Tibial nerve (tissue), 4 donors: Measurements from ENCODE around the gene CYP26B1. TPM values are rescaled to one million over a fixed set of nuclear protein-coding genes. Genes with fewer than 3 reads are reported as not detected.

Experiments
- DNase-seq, 2 donors: peaks; one replicate each; pipeline ENCODE4 v3.0.0-alpha.2; 2019; ENCODE audit warnings: low spot score in 2 of 2
- H3K27ac ChIP-seq, 4 donors: fragments of 200-600 bp; sonication (generic) in 3 of 4; one replicate each; pipeline ENCODE4 v1.5.1; 2017 to 2019; ENCODE audit warnings: mild to moderate bottlenecking in 1 of 4
- H3K27me3 ChIP-seq, 2 donors: fragments of 200-600 bp; sonication (generic) in 1 of 2; one replicate each; pipeline versions ENCODE4 v1.5.1 to v1.6.0; 2017 to 2019
- H3K36me3 ChIP-seq, 3 donors: fragments of 200-600 bp; sonication (generic); one replicate each; pipeline ENCODE4 v1.5.1; 2018 to 2019
- H3K4me1 ChIP-seq, 4 donors: fragments of 200-600 bp; sonication (generic) in 3 of 4; one replicate each; pipeline ENCODE4 v1.5.1; 2017 to 2019
- H3K4me3 ChIP-seq, 4 donors: fragments of 200-600 bp; sonication (generic) in 3 of 4; one replicate each; pipeline ENCODE4 v1.5.1; 2017 to 2019; ENCODE audit warnings: mild to moderate bottlenecking in 1 of 4, moderate library complexity in 1 of 4
- H3K9me3 ChIP-seq, 4 donors: fragments of 200-600 bp; sonication (generic) in 3 of 4; one replicate each; pipeline ENCODE4 v1.5.1; 2017 to 2019
- CTCF ChIP-seq, 5 experiments: fragments of 200-600 bp in 3 of 5; fragments of 450-650 bp in 2 of 5; sonication (generic) in 3 of 5; IDR thresholded peaks; one replicate each; pipeline ENCODE4 v1.5.1; 2016 to 2019; ENCODE audit warnings: antibody characterized with exemption in 5 of 5, mild to moderate bottlenecking in 3 of 5, moderate library complexity in 2 of 5
- EP300 ChIP-seq, 2 donors: sonication (generic); formaldehyde crosslinking; IDR thresholded peaks; one replicate each; pipeline ENCODE4 v1.6.1; 2017; ENCODE audit warnings: antibody characterized with exemption in 2 of 2, mild to moderate bottlenecking in 1 of 2
- POLR2A ChIP-seq, 2 donors: fragments of 450-650 bp; IDR thresholded peaks; one replicate each; pipeline ENCODE4 v1.6.1; 2017; ENCODE audit warnings: antibody characterized with exemption in 2 of 2, mild to moderate bottlenecking in 2 of 2, moderate library complexity in 2 of 2
- WGBS, 2 donors: methylation state at CpG; one replicate each; pipeline ENCODE4 v1.1.5; 2018; 5-methylcytosine and 5-hydroxymethylcytosine counted together
- total RNA-seq, 4 donors: library from RNA; depleted of rRNA; stranded (reverse); fragments of >200 nt; gene quantifications; one replicate each; pipeline ENCODE4 v1.1.0, GENCODE V29; 2016

The CYP26B1 gene
- total RNA-seq, 4 donors from 2014 or later: 14.4 to 37.7 (median 34.2) TPM

GRCh38 chr2:72114693-72115051, 33.0 kb downstream of the CYP26B1 start:
- no peaks in the 10 kb centered on the region for H3K36me3 ChIP-seq
- no peak overlapping the region for H3K4me3 ChIP-seq
- peaks cover 0 to under 1% of the 10 kb centered on the region in 2 donors for H3K27me3 ChIP-seq
- no peaks in the 10 kb centered on the region for H3K9me3 ChIP-seq
- 94 to 95% methylated on average over 10 to 11 of the region's 11 CpGs for WGBS, 2 donors
- H3K4me1 ChIP-seq: peaks cover 0 to 12% (median 0%) of the 10 kb centered on the region in 4 donors
- DNase-seq: no peak
- no peak overlapping the region for H3K27ac ChIP-seq
- TF ChIP-seq EP300 (IDR thresholded peaks at IDR 0.05) (no peak), CTCF (IDR thresholded peaks at IDR 0.05) (no peak), POLR2A (IDR thresholded peaks at IDR 0.05) (no peak)

- 91 to 94% methylated on average over 7 to 15 of the region's 15 CpGs for WGBS, 2 donors
- H3K27ac ChIP-seq: no peak overlapping the region
- no peaks in the 10 kb centered on the region for H3K36me3 ChIP-seq
- no peak for DNase-seq
- TF ChIP-seq POLR2A (IDR thresholded peaks at IDR 0.05) (no peak), CTCF (IDR thresholded peaks at IDR 0.05) (no peak), EP300 (IDR thresholded peaks at IDR 0.05) (no peak)
- peaks cover 0 to 12% (median 0%) of the 10 kb centered on the region in 4 donors for H3K4me1 ChIP-seq
- no peaks in the 10 kb centered on the region for H3K27me3 ChIP-seq
- no peaks in the 10 kb centered on the region for H3K9me3 ChIP-seq
- H3K4me3 ChIP-seq: no peak overlapping the region
Observed at GRCh38 chr2:72113847-72114692, 33.6 kb downstream of the CYP26B1 start.

GRCh38 chr2:72112981-72113846, 34.4 kb downstream of the CYP26B1 start:
- no peak overlapping the region for H3K4me3 ChIP-seq
- no peak for DNase-seq
- 82 to 83% methylated on average over 6 to 10 of the region's 12 CpGs for WGBS, 2 donors
- H3K36me3 ChIP-seq: no peaks in the 10 kb centered on the region
- peaks cover 0 to 12% (median 0%) of the 10 kb centered on the region in 4 donors for H3K4me1 ChIP-seq
- TF ChIP-seq POLR2A (IDR thresholded peaks at IDR 0.05) (no peak), CTCF (IDR thresholded peaks at IDR 0.05) (no peak), EP300 (IDR thresholded peaks at IDR 0.05) (no peak)
- H3K27ac ChIP-seq: no peak overlapping the region
- H3K9me3 ChIP-seq: no peaks in the 10 kb centered on the region
- peaks cover 0 to under 1% of the 10 kb centered on the region in 2 donors for H3K27me3 ChIP-seq

GRCh38 chr2:72112401-72112800, 35.3 kb downstream of the CYP26B1 start:
- Histone ChIP-seq H3K27me3 (peaks cover 0 to 4% of the 10 kb centered on the region in 2 donors), H3K4me1 (peaks cover 0 to 12% (median 0%) of the 10 kb centered on the region in 4 donors), H3K36me3 (no peaks in the 10 kb centered on the region), H3K27ac (no peak overlapping the region), H3K9me3 (no peaks in the 10 kb centered on the region), H3K4me3 (no peak overlapping the region)
- WGBS, 2 donors: 91 to 95% methylated on average over 6 of the region's 6 CpGs
- TF ChIP-seq EP300 (IDR thresholded peaks at IDR 0.05): no peak
- TF ChIP-seq CTCF (IDR thresholded peaks at IDR 0.05): no peak
- no peak for TF ChIP-seq POLR2A (IDR thresholded peaks at IDR 0.05)
- no peak for DNase-seq
